Activated T-cell treated with anti-CD3 and anti-CD28 coated beads, Interleukin-2, amount 50 U/mL, for 24 hours (primary cell): ENCODE results near the gene RPL37A.

Experiments
- DNase-seq: peaks from one replicate; pipeline ENCODE4 v3.0.0-alpha.2; 2020
- H3K27ac Mint-ChIP-seq: 2 replicates; pipeline ENCODE4 v1.8.0; 2020; ENCODE audit warnings: mild to moderate bottlenecking, mixed read lengths
- H3K27me3 Mint-ChIP-seq: 2 replicates; pipeline ENCODE4 v1.8.0; 2020; ENCODE audit warnings: mixed read lengths
- H3K36me3 Mint-ChIP-seq: 2 replicates; pipeline ENCODE4 v1.8.0; 2020; ENCODE audit warnings: low read depth, mixed read lengths
- H3K4me1 Mint-ChIP-seq: 2 replicates; pipeline ENCODE4 v1.8.0; 2020; ENCODE audit warnings: low read depth, mixed read lengths
- H3K4me3 Mint-ChIP-seq: 2 replicates; pipeline ENCODE4 v1.8.0; 2020; ENCODE audit warnings: mild to moderate bottlenecking, moderate library complexity, mixed read lengths
- H3K9me3 Mint-ChIP-seq: 2 replicates; pipeline ENCODE4 v1.8.0; 2020; ENCODE audit warnings: mixed read lengths

Gene RPL37A

GRCh38 chr2:216539791-216540241, 41.2 kb downstream of the RPL37A start:
- H3K36me3 Mint-ChIP-seq = no peaks in the 10 kb centered on the region
- no peak for DNase-seq

GRCh38 chr2:216540920-216541319, 42.3 kb downstream of the RPL37A start:
- Mint-ChIP-seq H3K27me3 (peaks cover 10% of the 10 kb centered on the region), H3K36me3 (no peaks in the 10 kb centered on the region), H3K4me3 (no peak overlapping the region), H3K4me1 (no peaks in the 10 kb centered on the region), H3K9me3 (no peaks in the 10 kb centered on the region), H3K27ac (no peak overlapping the region)
- DNase-seq = no peak

More at GRCh38 chr2:216539791-216540241, 41.2 kb downstream of the RPL37A start:
- Mint-ChIP-seq H3K4me3 (no peak overlapping the region), H3K27me3 (peaks cover 2% of the 10 kb centered on the region), H3K9me3 (no peaks in the 10 kb centered on the region), H3K27ac (no peak overlapping the region), H3K4me1 (no peaks in the 10 kb centered on the region)

GRCh38 chr2:216541505-216541904, 42.9 kb downstream of the RPL37A start:
- peaks cover 10% of the 10 kb centered on the region for H3K27me3 Mint-ChIP-seq
- no peaks in the 10 kb centered on the region for H3K9me3 Mint-ChIP-seq
- no peaks in the 10 kb centered on the region for H3K36me3 Mint-ChIP-seq
- no peak for DNase-seq
- no peak overlapping the region for H3K4me3 Mint-ChIP-seq
- no peak overlapping the region for H3K27ac Mint-ChIP-seq
- H3K4me1 Mint-ChIP-seq = no peaks in the 10 kb centered on the region

- no peaks in the 10 kb centered on the region for H3K9me3 Mint-ChIP-seq
- H3K27ac Mint-ChIP-seq = no peak overlapping the region
- H3K36me3 Mint-ChIP-seq = no peaks in the 10 kb centered on the region
- peaks cover 15% of the 10 kb centered on the region for H3K27me3 Mint-ChIP-seq
- no peaks in the 10 kb centered on the region for H3K4me1 Mint-ChIP-seq
- H3K4me3 Mint-ChIP-seq = no peak overlapping the region
- DNase-seq = no peak
Measured at GRCh38 chr2:216545359-216545758, 46.7 kb downstream of the RPL37A start.

- Mint-ChIP-seq H3K4me1 (no peaks in the 10 kb centered on the region), H3K27ac (no peak overlapping the region), H3K27me3 (peaks cover 15% of the 10 kb centered on the region), H3K4me3 (no peak overlapping the region), H3K9me3 (no peaks in the 10 kb centered on the region), H3K36me3 (no peaks in the 10 kb centered on the region)
- no peak for DNase-seq
Measured at GRCh38 chr2:216546241-216546640, 47.6 kb downstream of the RPL37A start.

GRCh38 chr2:216546641-216547403, 48.2 kb downstream of the RPL37A start:
- no peak for DNase-seq
- no peak overlapping the region for H3K27ac Mint-ChIP-seq
- no peaks in the 10 kb centered on the region for H3K4me1 Mint-ChIP-seq
- no peaks in the 10 kb centered on the region for H3K36me3 Mint-ChIP-seq
- H3K27me3 Mint-ChIP-seq = peaks cover 15% of the 10 kb centered on the region
- H3K9me3 Mint-ChIP-seq = no peaks in the 10 kb centered on the region
- H3K4me3 Mint-ChIP-seq = no peak overlapping the region

GRCh38 chr2:216548901-216549331, 50.3 kb downstream of the RPL37A start:
- no peaks in the 10 kb centered on the region for H3K36me3 Mint-ChIP-seq
- H3K4me1 Mint-ChIP-seq = no peaks in the 10 kb centered on the region
- no peaks in the 10 kb centered on the region for H3K9me3 Mint-ChIP-seq
- no peak for DNase-seq
- peaks cover 15% of the 10 kb centered on the region for H3K27me3 Mint-ChIP-seq
- no peak overlapping the region for H3K4me3 Mint-ChIP-seq
- H3K27ac Mint-ChIP-seq = no peak overlapping the region

GRCh38 chr2:216549926-216550690, 51.5 kb downstream of the RPL37A start:
- no peak overlapping the region for H3K4me3 Mint-ChIP-seq
- no peaks in the 10 kb centered on the region for H3K9me3 Mint-ChIP-seq
- no peak overlapping the region for H3K27ac Mint-ChIP-seq
- DNase-seq = no peak
- H3K36me3 Mint-ChIP-seq = no peaks in the 10 kb centered on the region
- H3K27me3 Mint-ChIP-seq = peaks cover 10% of the 10 kb centered on the region
- H3K4me1 Mint-ChIP-seq = no peaks in the 10 kb centered on the region

GRCh38 chr2:216551234-216552068, 52.8 kb downstream of the RPL37A start:
- peaks cover 5% of the 10 kb centered on the region for H3K27me3 Mint-ChIP-seq
- H3K4me1 Mint-ChIP-seq = no peaks in the 10 kb centered on the region
- H3K4me3 Mint-ChIP-seq = no peak overlapping the region
- no peaks in the 10 kb centered on the region for H3K9me3 Mint-ChIP-seq
- no peaks in the 10 kb centered on the region for H3K36me3 Mint-ChIP-seq
- DNase-seq = no peak
- H3K27ac Mint-ChIP-seq = no peak overlapping the region

- Mint-ChIP-seq H3K4me1 (no peaks in the 10 kb centered on the region), H3K36me3 (no peaks in the 10 kb centered on the region)
Measured at GRCh38 chr2:216553093-216553478, 54.4 kb downstream of the RPL37A start.

More at GRCh38 chr2:216553093-216553478, 54.4 kb downstream of the RPL37A start:
- H3K4me3 Mint-ChIP-seq = no peak overlapping the region
- no peak overlapping the region for H3K27ac Mint-ChIP-seq
- no peak for DNase-seq
- H3K9me3 Mint-ChIP-seq = no peaks in the 10 kb centered on the region
- H3K27me3 Mint-ChIP-seq = no peaks in the 10 kb centered on the region
